ENCODE measurements around the gene PTPN4. TPM values are rescaled to one million over a fixed set of nuclear protein-coding genes. Genes with fewer than 3 reads are reported as not detected.
A peak's percentile ranks its signal among the peaks of the same experiment; 100 is the strongest.

Gene PTPN4
- total and polyA plus RNA-seq, 2 of the 13 experiments (the other 11 are each of a cell fraction or from before 2014, with no cell fraction given) = 20.3 to 34.6 TPM

DNA sequence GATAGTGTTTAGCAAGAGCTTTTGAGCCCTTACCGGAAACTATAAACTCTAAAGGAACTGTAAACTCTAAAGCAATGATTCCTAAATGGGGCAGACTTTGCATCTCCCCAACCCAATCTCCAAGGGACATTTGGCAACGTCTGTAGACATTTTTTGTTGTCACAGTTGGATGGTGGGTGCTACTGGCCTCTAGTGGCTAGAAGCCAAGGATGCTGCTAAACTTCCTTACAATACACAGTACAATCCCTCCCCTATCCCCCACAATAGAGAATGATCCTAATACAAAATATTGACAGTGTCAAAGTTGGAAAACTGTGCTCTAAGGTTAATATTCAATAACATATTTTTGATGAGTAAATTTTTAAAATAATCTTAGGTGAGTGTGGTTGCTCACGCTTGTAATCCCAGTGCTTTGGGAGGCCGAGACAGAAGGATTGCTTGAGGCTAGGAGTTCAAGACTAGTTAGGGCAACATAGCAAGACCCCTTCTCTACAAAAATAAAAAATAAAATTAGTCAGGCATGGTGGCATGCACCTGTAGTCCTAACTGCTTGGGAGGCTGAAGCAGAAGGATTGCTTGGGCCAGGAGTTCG lies 66.7 kb downstream of the PTPN4 start (continued):
- TF ChIP-seq ZBTB20 (CRISPR knock-in tag; IDR thresholded peaks at IDR 0.05; ENCODE audit: borderline replicate concordance, low read depth) (no peak), PHB2 (IDR thresholded peaks at IDR 0.05; ENCODE audit: partially characterized antibody) (no peak), ZNF20 (CRISPR knock-in tag; IDR thresholded peaks at IDR 0.05) (no peak), MTF1 (CRISPR knock-in tag; IDR thresholded peaks at IDR 0.05) (no peak), TEAD3 (CRISPR knock-in tag; optimal IDR thresholded peaks at IDR 0.05; ENCODE audit: borderline replicate concordance) (peak; percentile 13), FOXA1 (IDR thresholded peaks at IDR 0.05) (no peak), FOXA1 (CRISPR knock-in tag; IDR thresholded peaks at IDR 0.05) (0 out of 2 replicates have a peak, but pooled peaks have one; percentile 9), MAFK (conservative IDR thresholded peaks at IDR 0.05 in 1 of 2, IDR thresholded peaks at IDR 0.05 in 1 of 2; ENCODE audit: low read length in 2 of 2) (no peak), GABPB1 (CRISPR knock-in tag; IDR thresholded peaks at IDR 0.05) (no peak), HDAC6 (IDR thresholded peaks at IDR 0.05; ENCODE audit: low read depth, low read length) (no peak), TRIM24 (CRISPR knock-in tag; IDR thresholded peaks at IDR 0.05) (no peak), HHEX (CRISPR knock-in tag; IDR thresholded peaks at IDR 0.05) (no peak), TGIF2 (CRISPR knock-in tag; IDR thresholded peaks at IDR 0.05) (no peak), ZNF577 (CRISPR knock-in tag; IDR thresholded peaks at IDR 0.05; ENCODE audit: borderline replicate concordance, low read depth) (no peak), RXRB (CRISPR knock-in tag; IDR thresholded peaks at IDR 0.05; ENCODE audit: borderline replicate concordance) (peak; percentile 44; the same call in 1 of the 2 replicates), ELF3 (CRISPR knock-in tag; IDR thresholded peaks at IDR 0.05) (0 out of 2 replicates have a peak, but pooled peaks have one; percentile 35), ZNF782 (CRISPR knock-in tag; IDR thresholded peaks at IDR 0.05; ENCODE audit: borderline replicate concordance) (no peak), ZEB1 (IDR thresholded peaks at IDR 0.05; ENCODE audit: insufficient replicate concordance, low read depth) (no peak), SAP130 (CRISPR knock-in tag; IDR thresholded peaks at IDR 0.05; ENCODE audit: low read depth) (no peak), RFXAP (CRISPR knock-in tag; IDR thresholded peaks at IDR 0.05; ENCODE audit: borderline replicate concordance) (no peak), TCF7L2 (IDR thresholded peaks at IDR 0.05; ENCODE audit: low read depth, low read length) (no peak), HNRNPL (IDR thresholded peaks at IDR 0.05; ENCODE audit: low read depth, low read length) (no peak)
- TF ChIP-seq, protein P1, sequence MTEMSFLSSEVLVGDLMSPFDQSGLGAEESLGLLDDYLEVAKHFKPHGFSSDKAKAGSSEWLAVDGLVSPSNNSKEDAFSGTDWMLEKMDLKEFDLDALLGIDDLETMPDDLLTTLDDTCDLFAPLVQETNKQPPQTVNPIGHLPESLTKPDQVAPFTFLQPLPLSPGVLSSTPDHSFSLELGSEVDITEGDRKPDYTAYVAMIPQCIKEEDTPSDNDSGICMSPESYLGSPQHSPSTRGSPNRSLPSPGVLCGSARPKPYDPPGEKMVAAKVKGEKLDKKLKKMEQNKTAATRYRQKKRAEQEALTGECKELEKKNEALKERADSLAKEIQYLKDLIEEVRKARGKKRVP (CRISPR knock-in tag; IDR thresholded peaks at IDR 0.05) = no peak
- TF ChIP-seq, protein P2, sequence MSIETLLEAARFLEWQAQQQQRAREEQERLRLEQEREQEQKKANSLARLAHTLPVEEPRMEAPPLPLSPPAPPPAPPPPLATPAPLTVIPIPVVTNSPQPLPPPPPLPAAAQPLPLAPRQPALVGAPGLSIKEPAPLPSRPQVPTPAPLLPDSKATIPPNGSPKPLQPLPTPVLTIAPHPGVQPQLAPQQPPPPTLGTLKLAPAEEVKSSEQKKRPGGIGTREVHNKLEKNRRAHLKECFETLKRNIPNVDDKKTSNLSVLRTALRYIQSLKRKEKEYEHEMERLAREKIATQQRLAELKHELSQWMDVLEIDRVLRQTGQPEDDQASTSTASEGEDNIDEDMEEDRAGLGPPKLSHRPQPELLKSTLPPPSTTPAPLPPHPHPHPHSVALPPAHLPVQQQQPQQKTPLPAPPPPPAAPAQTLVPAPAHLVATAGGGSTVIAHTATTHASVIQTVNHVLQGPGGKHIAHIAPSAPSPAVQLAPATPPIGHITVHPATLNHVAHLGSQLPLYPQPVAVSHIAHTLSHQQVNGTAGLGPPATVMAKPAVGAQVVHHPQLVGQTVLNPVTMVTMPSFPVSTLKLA (IDR thresholded peaks at IDR 0.05) = no peak
- TF ChIP-seq, protein P3, sequence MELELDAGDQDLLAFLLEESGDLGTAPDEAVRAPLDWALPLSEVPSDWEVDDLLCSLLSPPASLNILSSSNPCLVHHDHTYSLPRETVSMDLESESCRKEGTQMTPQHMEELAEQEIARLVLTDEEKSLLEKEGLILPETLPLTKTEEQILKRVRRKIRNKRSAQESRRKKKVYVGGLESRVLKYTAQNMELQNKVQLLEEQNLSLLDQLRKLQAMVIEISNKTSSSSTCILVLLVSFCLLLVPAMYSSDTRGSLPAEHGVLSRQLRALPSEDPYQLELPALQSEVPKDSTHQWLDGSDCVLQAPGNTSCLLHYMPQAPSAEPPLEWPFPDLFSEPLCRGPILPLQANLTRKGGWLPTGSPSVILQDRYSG (CRISPR knock-in tag; IDR thresholded peaks at IDR 0.05) = no peak
- TF ChIP-seq, protein P4, sequence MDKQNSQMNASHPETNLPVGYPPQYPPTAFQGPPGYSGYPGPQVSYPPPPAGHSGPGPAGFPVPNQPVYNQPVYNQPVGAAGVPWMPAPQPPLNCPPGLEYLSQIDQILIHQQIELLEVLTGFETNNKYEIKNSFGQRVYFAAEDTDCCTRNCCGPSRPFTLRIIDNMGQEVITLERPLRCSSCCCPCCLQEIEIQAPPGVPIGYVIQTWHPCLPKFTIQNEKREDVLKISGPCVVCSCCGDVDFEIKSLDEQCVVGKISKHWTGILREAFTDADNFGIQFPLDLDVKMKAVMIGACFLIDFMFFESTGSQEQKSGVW (CRISPR knock-in tag; IDR thresholded peaks at IDR 0.05; ENCODE audit: borderline replicate concordance) = no peak
- TF ChIP-seq, protein P5, sequence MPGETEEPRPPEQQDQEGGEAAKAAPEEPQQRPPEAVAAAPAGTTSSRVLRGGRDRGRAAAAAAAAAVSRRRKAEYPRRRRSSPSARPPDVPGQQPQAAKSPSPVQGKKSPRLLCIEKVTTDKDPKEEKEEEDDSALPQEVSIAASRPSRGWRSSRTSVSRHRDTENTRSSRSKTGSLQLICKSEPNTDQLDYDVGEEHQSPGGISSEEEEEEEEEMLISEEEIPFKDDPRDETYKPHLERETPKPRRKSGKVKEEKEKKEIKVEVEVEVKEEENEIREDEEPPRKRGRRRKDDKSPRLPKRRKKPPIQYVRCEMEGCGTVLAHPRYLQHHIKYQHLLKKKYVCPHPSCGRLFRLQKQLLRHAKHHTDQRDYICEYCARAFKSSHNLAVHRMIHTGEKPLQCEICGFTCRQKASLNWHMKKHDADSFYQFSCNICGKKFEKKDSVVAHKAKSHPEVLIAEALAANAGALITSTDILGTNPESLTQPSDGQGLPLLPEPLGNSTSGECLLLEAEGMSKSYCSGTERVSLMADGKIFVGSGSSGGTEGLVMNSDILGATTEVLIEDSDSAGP (CRISPR knock-in tag; IDR thresholded peaks at IDR 0.05; ENCODE audit: borderline replicate concordance) = no peak

Data from HepG2 (cell line).